Ovary (tissue), 3 donors: ENCODE data around the gene MSANTD2.

Experiments used
- CTCF ChIP-seq, 3 donors: fragments of 450-650 bp in 2 of 3; fragments of 200-600 bp in 1 of 3; IDR thresholded peaks; one replicate each; pipeline versions ENCODE4 v1.5.1 to v1.8.0; 2016 to 2022; ENCODE audit warnings: antibody characterized with exemption in 3 of 3, mild to moderate bottlenecking in 1 of 3
- EP300 ChIP-seq: sonication (generic); formaldehyde crosslinking; IDR thresholded peaks from one replicate; pipeline ENCODE4 v1.6.1; 2017; ENCODE audit warnings: antibody characterized with exemption
- POLR2A ChIP-seq: fragments of 450-650 bp; IDR thresholded peaks from one replicate; pipeline ENCODE4 v1.6.1; 2017; ENCODE audit warnings: antibody characterized with exemption, mild to moderate bottlenecking, moderate library complexity
- donor health status: DM: no; HTN: no; CAD: no.

GRCh38 chr11:124839128-124839971 is 39.1 kb upstream of the MSANTD2 start:
- TF ChIP-seq CTCF (IDR thresholded peaks at IDR 0.05) (no peak), POLR2A (no peak), EP300 (no peak)
